HG03095 (cell line): Measurements from ENCODE around the gene UBR4.

ENCODE experiments used
- ATAC-seq: cut with Tn5 transposase; IDR thresholded peaks from one replicate; pipeline ENCODE4 v1.9.1; 2021; ENCODE audit warnings: moderate library complexity; ENCODE audit not compliant: unreplicated experiment

Gene UBR4

GRCh38 chr1:19149736-19150135, 60.3 kb downstream of the UBR4 start:
- ATAC-seq = no peak

GRCh38 chr1:19140465-19140864, 69.6 kb downstream of the UBR4 start:
- ATAC-seq = no peak

GRCh38 chr1:19139711-19140110, 70.4 kb downstream of the UBR4 start:
- ATAC-seq = no peak

- ATAC-seq = no peak
Observed at GRCh38 chr1:19138958-19139581, 71.0 kb downstream of the UBR4 start.

GRCh38 chr1:19138331-19138730, 71.7 kb downstream of the UBR4 start:
- ATAC-seq = no peak

DNA sequence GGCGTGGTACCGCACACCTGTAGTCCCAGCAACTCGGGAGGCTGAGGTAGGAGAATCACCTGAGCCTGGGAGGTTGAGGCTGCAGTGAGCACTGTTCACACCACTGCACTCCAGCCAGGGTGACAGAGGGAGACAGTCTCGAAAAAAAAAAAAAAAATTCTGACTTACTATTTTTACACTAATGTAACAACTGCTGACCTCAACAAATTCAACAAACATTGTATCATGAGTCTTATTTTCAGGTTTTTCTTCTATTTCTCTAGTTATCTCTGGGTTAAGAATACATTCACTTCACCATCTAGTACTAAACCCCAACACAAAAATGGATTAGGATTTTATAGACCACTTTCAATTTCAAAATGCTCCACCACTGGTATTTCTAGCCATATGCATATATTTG, 72.9 kb downstream of the UBR4 start:
- ATAC-seq = no peak

- no peak for ATAC-seq
Observed at GRCh38 chr1:19133360-19133759, 76.7 kb downstream of the UBR4 start.

GRCh38 chr1:19130468-19130867, 79.6 kb downstream of the UBR4 start:
- no peak for ATAC-seq

- ATAC-seq = no peak
Observed at GRCh38 chr1:19128968-19129514, 81.0 kb downstream of the UBR4 start.

GRCh38 chr1:19124273-19124672, 85.8 kb downstream of the UBR4 start:
- no peak for ATAC-seq

- ATAC-seq = no peak
Observed at GRCh38 chr1:19123837-19124236, 86.2 kb downstream of the UBR4 start.

DNA sequence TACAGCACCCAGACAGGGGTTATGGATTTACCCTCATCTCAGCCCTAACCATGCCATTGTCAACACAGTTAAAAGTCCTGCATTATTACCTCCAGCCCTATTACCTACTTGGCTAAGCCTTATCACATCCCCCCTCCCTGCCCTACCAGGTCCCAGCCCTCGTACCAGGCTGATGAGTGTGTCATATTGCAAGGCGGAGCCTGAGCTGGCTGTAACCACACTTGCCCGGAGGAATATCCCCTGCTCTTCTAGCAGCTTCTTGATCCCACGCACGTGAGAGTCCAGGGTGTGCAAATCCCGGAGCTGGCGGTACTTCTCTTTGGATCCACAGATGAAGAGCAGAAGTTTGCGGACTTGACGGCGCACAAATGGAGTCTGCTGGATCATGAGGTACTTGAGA, 87.4 kb downstream of the UBR4 start:
- ATAC-seq = no peak

DNA sequence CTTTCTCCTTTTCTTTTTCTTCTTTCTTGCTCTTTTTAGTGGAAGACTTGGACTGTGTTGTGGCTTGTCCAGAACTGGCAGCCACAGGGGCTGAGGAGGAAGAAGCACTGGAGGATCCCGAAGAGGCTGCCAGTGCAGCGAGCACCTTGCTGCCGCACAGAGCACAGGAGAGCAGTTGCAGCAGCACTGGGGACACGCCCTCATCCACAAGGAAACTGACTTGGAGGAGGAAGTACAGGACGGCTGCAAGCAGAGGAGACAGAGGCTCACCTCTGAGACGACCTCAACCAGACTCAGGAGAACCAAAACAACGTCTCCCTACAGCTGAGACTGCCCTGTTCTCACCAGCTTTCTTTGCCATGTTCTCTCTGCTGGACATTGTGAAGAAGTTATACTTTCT, 88.9 kb downstream of the UBR4 start:
- no peak for ATAC-seq

GRCh38 chr1:19120070-19120469, 90.0 kb downstream of the UBR4 start:
- ATAC-seq = no peak

DNA sequence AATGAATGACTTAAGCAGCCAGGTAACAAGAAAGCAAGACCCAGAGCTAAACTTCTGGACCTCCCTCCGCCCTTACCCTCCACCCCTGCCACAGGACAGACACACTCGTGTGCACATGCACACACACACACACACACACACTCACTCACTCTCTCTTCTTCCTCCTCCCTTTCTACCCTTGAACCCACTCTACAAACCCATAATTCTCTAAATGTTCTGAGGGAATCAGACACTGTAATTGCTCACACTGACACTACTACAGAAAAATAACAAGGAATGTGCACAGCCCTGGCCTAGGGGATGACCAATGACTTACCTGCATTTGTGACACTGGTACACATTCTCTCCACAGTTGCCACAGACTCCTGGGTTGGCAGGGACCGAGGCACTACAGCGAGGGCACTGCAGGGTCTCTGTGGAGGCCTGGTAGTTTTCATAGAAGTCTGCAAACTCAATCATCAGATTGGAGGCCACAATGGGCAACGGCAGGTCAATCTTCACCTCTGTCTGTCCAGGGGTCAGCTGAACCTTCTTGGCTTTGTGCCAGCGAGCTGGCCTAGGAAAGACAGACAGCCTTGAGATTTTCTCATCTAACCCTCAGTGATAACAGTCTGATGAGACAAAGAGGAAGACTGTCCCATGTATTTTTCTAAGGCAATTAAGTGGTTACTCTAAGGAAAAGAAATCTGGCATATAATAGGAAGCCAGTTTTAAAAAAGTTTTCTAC, 94.8 kb downstream of the UBR4 start:
- no peak for ATAC-seq

- no peak for ATAC-seq
Observed at GRCh38 chr1:19113697-19114092, 96.4 kb downstream of the UBR4 start.

- no peak for ATAC-seq
Observed at GRCh38 chr1:19112891-19113696, 97.0 kb downstream of the UBR4 start.

DNA sequence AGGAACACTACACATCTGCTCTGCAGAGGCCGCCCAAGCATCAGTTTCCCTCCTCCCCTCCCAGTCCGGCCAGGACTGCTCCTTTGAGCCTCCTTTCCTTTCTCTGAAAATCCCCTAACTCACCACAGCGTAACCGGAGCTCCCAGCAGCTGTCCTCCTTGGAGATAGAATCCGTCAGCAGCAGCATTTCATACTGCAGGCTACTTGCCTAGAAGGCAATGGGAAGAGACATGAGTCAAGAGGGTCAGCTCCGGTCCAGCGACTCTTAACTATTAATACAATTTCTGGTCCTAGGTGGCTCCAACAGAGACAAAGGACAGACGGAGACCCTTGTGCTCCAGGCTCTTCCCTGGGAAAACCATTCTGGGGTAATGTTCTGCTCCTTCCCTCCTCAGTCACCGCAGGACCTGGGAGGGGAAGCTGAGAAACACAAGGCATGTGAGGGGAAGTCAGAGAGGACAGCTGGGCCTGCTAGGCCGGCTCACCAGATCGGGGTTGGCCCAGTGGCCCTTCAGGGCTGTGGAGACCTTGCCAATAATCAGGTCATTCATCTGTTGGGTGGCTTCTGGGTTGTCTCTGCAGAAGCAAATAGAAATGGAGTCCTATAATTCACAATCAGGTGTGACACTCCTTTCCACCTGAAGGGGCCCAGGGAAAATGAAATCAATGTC, 99.7 kb downstream of the UBR4 start:
- no peak for ATAC-seq

DNA sequence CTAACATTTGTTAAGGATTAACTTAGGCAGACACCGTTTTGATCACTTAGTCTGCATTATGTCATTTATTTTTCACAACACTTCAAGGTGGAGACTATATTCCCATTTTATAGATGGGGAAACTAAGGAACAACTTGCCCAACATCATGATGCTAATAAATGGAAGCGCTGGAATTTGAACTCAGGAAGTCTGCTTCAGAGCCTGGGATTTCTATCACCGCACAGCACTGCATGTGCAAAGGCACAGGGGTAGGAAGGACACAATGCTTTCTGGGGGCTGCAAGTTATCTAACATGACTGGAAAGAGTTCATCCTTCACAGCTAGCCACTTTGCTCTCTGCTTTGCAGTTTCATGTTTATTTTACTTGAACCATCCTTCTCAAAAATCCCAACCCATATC, 100.5 kb downstream of the UBR4 start:
- no peak for ATAC-seq

- ATAC-seq = no peak
Observed at GRCh38 chr1:19101244-19101643, 108.8 kb downstream of the UBR4 start.

GRCh38 chr1:19100028-19100427, 110.0 kb downstream of the UBR4 start:
- ATAC-seq = no peak
